ENCODE measurements around the gene GRID2. TPM values are rescaled to one million over a fixed set of nuclear protein-coding genes. Genes with fewer than 3 reads are reported as not detected.

The GRID2 gene
- polyA plus RNA-seq, 1 donor (not counting 4 experiments of a cell fraction or from before 2014, with no cell fraction given), result not detected

DNA sequence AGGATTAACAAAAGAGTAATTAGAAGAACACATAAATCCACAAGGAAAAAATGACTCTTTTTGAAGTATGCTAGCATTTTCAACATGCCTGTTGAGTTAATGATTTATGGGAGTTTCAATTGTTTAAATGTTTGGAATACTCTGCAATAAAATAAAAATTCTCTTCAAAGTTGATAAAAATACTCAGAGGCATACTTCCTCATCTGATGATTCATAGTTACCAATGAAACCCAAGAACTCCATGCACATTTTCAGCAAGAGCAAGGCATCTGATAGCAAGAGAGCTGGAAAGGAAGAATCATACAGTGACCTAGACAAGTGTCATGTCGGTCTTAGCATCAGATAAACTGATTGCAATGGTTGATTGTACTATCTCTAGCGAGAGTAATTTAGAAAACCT, 1081.1 kb downstream of the GRID2 start:
- no peaks in the 10 kb centered on the region for H3K4me1 ChIP-seq (ENCODE audit: control insufficient read depth, extremely low read depth, insufficient read depth, low read length)
- no peak overlapping the region for H3K4me2 ChIP-seq (ENCODE audit: control insufficient read depth, extremely low read depth, insufficient read depth, low read depth, low read length)
- no peaks in the 10 kb centered on the region for H4K20me1 ChIP-seq (ENCODE audit: control insufficient read depth, extremely low read depth, insufficient read depth, low read length)
- no peak overlapping the region for H3K4me3 ChIP-seq (ENCODE audit: control insufficient read depth in 2 of 3, extremely low read depth in 1 of 3, insufficient read depth in 2 of 3, low read depth in 1 of 3, low read length in 3 of 3)
- H3K79me2 ChIP-seq (ENCODE audit: control insufficient read depth, insufficient read depth, low read length), result no peaks in the 10 kb centered on the region
- H3K27ac ChIP-seq (ENCODE audit: control insufficient read depth, insufficient read depth, low read length), result no peak overlapping the region
- H3K9me3 ChIP-seq (ENCODE audit: control insufficient read depth, low read depth, low read length), result no peaks in the 10 kb centered on the region
- no peaks in the 10 kb centered on the region for H3K36me3 ChIP-seq (ENCODE audit: control insufficient read depth in 2 of 2, extremely low read depth in 1 of 2, insufficient read depth in 2 of 2, low read length in 2 of 2)
- no peak overlapping the region for H3K9ac ChIP-seq (ENCODE audit: control insufficient read depth, extremely low read depth, insufficient read depth, low read length)
- no peaks in the 10 kb centered on the region for H3K9me1 ChIP-seq (ENCODE audit: control insufficient read depth, extremely low read depth, insufficient read depth, low read length)
- FAIRE-seq (no peak), DNase-seq (ENCODE audit: low read depth, low spot score) (no peak)
- H3K27me3 ChIP-seq (ENCODE audit: control insufficient read depth, extremely low read depth, insufficient read depth, low read length), result no peaks in the 10 kb centered on the region
- no peak overlapping the region for H2AFZ ChIP-seq (ENCODE audit: control insufficient read depth, low read length)
- dilution Hi-C loops (cut with MboI; ENCODE audit: extremely low pct_ligation_motif_present, low sequenced_read_pairs), result no loop called here
- TF ChIP-seq, protein P1, sequence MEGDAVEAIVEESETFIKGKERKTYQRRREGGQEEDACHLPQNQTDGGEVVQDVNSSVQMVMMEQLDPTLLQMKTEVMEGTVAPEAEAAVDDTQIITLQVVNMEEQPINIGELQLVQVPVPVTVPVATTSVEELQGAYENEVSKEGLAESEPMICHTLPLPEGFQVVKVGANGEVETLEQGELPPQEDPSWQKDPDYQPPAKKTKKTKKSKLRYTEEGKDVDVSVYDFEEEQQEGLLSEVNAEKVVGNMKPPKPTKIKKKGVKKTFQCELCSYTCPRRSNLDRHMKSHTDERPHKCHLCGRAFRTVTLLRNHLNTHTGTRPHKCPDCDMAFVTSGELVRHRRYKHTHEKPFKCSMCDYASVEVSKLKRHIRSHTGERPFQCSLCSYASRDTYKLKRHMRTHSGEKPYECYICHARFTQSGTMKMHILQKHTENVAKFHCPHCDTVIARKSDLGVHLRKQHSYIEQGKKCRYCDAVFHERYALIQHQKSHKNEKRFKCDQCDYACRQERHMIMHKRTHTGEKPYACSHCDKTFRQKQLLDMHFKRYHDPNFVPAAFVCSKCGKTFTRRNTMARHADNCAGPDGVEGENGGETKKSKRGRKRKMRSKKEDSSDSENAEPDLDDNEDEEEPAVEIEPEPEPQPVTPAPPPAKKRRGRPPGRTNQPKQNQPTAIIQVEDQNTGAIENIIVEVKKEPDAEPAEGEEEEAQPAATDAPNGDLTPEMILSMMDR (optimal IDR thresholded peaks at IDR 0.05 in 1 of 3, IDR thresholded peaks at IDR 0.05 in 1 of 3, conservative IDR thresholded peaks at IDR 0.05 in 1 of 3; ENCODE audit: extremely low read depth in 1 of 3, insufficient read depth in 2 of 3, low read length in 3 of 3), result no peak
- TF ChIP-seq EZH2 (IDR thresholded peaks at IDR 0.05; ENCODE audit: low read length), result no peak

DNA sequence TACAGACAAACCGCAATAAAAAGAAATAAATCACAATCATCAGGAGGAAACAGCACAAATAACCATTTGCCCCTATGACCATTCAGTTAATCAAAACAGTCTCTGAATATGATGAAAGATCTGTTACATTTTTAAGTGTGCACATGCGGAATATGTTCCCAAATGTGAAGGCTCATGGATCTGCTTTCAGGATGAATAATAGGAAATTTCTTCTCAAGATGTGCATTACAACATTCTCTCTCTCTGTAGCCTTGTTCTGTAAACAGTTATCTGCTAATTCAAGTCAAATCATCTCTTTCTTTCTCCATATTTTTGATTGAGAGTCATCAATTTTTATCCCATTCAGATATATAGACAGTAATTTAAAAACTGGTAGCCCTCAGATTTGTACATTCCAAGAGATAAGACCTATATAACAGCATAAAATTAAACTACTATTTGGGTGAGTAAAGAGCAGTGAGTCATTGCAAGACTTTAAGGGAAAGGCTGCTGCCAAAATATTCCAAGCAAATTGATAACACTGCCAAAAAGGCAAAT, 1090.8 kb downstream of the GRID2 start:
- H3K4me1 ChIP-seq (ENCODE audit: control insufficient read depth, extremely low read depth, insufficient read depth, low read length), result peaks cover 9% of the 10 kb centered on the region
- no peak overlapping the region for H3K27ac ChIP-seq (ENCODE audit: control insufficient read depth, insufficient read depth, low read length)
- FAIRE-seq, result no peak
- TF ChIP-seq, protein P1 (optimal IDR thresholded peaks at IDR 0.05 in 1 of 3, IDR thresholded peaks at IDR 0.05 in 1 of 3, conservative IDR thresholded peaks at IDR 0.05 in 1 of 3; ENCODE audit: extremely low read depth in 1 of 3, insufficient read depth in 2 of 3, low read length in 3 of 3), result no peak
- TF ChIP-seq EZH2 (IDR thresholded peaks at IDR 0.05; ENCODE audit: low read length), result no peak
- no peaks in the 10 kb centered on the region for H3K9me1 ChIP-seq (ENCODE audit: control insufficient read depth, extremely low read depth, insufficient read depth, low read length)
- H3K9me3 ChIP-seq (ENCODE audit: control insufficient read depth, low read depth, low read length), result no peaks in the 10 kb centered on the region
- H3K27me3 ChIP-seq (ENCODE audit: control insufficient read depth, extremely low read depth, insufficient read depth, low read length), result no peaks in the 10 kb centered on the region
- H3K36me3 ChIP-seq (ENCODE audit: control insufficient read depth in 2 of 2, extremely low read depth in 1 of 2, insufficient read depth in 2 of 2, low read length in 2 of 2), result no peaks in the 10 kb centered on the region
- no peak overlapping the region for H3K4me3 ChIP-seq (ENCODE audit: control insufficient read depth in 2 of 3, extremely low read depth in 1 of 3, insufficient read depth in 2 of 3, low read depth in 1 of 3, low read length in 3 of 3)
- no peaks in the 10 kb centered on the region for H4K20me1 ChIP-seq (ENCODE audit: control insufficient read depth, extremely low read depth, insufficient read depth, low read length)
- dilution Hi-C loops (cut with MboI; ENCODE audit: extremely low pct_ligation_motif_present, low sequenced_read_pairs), result no loop called here
- H3K79me2 ChIP-seq (ENCODE audit: control insufficient read depth, insufficient read depth, low read length), result no peaks in the 10 kb centered on the region
- no peak overlapping the region for H2AFZ ChIP-seq (ENCODE audit: control insufficient read depth, low read length)
- no peak for DNase-seq (ENCODE audit: low read depth, low spot score)
- no peak overlapping the region for H3K4me2 ChIP-seq (ENCODE audit: control insufficient read depth, extremely low read depth, insufficient read depth, low read depth, low read length)
- no peak overlapping the region for H3K9ac ChIP-seq (ENCODE audit: control insufficient read depth, extremely low read depth, insufficient read depth, low read length)
